Trophoblast cell (in vitro differentiated cells and primary cell): ENCODE measurements around the gene NOLC1.

ENCODE experiments used
- DNase-seq, 2 donors: peaks; one replicate each; pipeline ENCODE4 v3.0.0-alpha.2; 2016
- H2AFZ ChIP-seq: 2 replicates; pipeline ENCODE4 v1.6.1; 2013; ENCODE audit warnings: low read length, moderate library complexity, mild to moderate bottlenecking; ENCODE audit not compliant: insufficient read depth, poor library complexity
- H2AK5ac ChIP-seq: 2 replicates; pipeline ENCODE4 v1.6.1; 2013; ENCODE audit warnings: mild to moderate bottlenecking, low read length
- H2BK120ac ChIP-seq: 2 replicates; pipeline ENCODE4 v1.6.1; 2013; ENCODE audit warnings: low read length, mild to moderate bottlenecking, moderate library complexity; ENCODE audit not compliant: insufficient read depth, poor library complexity
- H2BK12ac ChIP-seq: 2 replicates; pipeline ENCODE4 v1.6.1; 2013; ENCODE audit warnings: mild to moderate bottlenecking, low read length, moderate library complexity
- H2BK5ac ChIP-seq: 2 replicates; pipeline ENCODE4 v1.6.1; 2013; ENCODE audit warnings: low read length, low read depth, moderate library complexity, mild to moderate bottlenecking; ENCODE audit not compliant: poor library complexity
- H3K14ac ChIP-seq: 2 replicates; pipeline ENCODE4 v1.6.1; 2013; ENCODE audit warnings: mild to moderate bottlenecking, low read length
- H3K18ac ChIP-seq: 2 replicates; pipeline ENCODE4 v1.6.1; 2013; ENCODE audit warnings: mild to moderate bottlenecking, low read length
- H3K23ac ChIP-seq: 2 replicates; pipeline ENCODE4 v1.6.1; 2013; ENCODE audit warnings: low read length
- H3K27ac ChIP-seq: 2 replicates; pipeline ENCODE4 v1.5.1; 2013; ENCODE audit warnings: low read depth, mild to moderate bottlenecking, inconsistent platforms, low read length, moderate library complexity
- H3K27me3 ChIP-seq: 2 replicates; pipeline ENCODE4 v1.6.1; 2013; ENCODE audit warnings: inconsistent platforms, mild to moderate bottlenecking, low read length, moderate library complexity; ENCODE audit not compliant: insufficient read depth
- H3K36me3 ChIP-seq, 2 experiments: 1 replicate in 1 of 2; 2 replicates in 1 of 2; pipeline ENCODE4 v1.6.1; 2013; ENCODE audit warnings: low read length in 2 of 2, mild to moderate bottlenecking in 2 of 2, moderate library complexity in 1 of 2; ENCODE audit not compliant: insufficient read depth in 2 of 2, control insufficient read depth in 1 of 2
- H3K4ac ChIP-seq: 2 replicates; pipeline ENCODE4 v1.6.1; 2013; ENCODE audit warnings: low read depth, mild to moderate bottlenecking, low read length, moderate library complexity
- H3K4me1 ChIP-seq, 2 experiments: 1 replicate in 1 of 2; 2 replicates in 1 of 2; pipeline ENCODE4 v1.6.1; 2013; ENCODE audit warnings: low read length in 2 of 2, mild to moderate bottlenecking in 2 of 2, moderate library complexity in 1 of 2; ENCODE audit not compliant: insufficient read depth in 2 of 2, control insufficient read depth in 1 of 2
- H3K4me2 ChIP-seq: 2 replicates; pipeline ENCODE4 v1.6.1; 2013; ENCODE audit warnings: inconsistent platforms, mild to moderate bottlenecking, low read length, moderate library complexity
- H3K4me3 ChIP-seq: 2 replicates; pipeline ENCODE4 v1.5.1; 2013; ENCODE audit warnings: mild to moderate bottlenecking, low read depth, low read length, inconsistent platforms
- H3K79me1 ChIP-seq: one replicate; pipeline ENCODE4 v1.6.1; 2013; ENCODE audit warnings: low read length
- H3K79me2 ChIP-seq: 2 replicates; pipeline ENCODE4 v1.6.1; 2013; ENCODE audit warnings: low read length, mild to moderate bottlenecking; ENCODE audit not compliant: control insufficient read depth, insufficient read depth, poor library complexity
- H3K9ac ChIP-seq: 2 replicates; pipeline ENCODE4 v1.6.1; 2013; ENCODE audit warnings: mild to moderate bottlenecking, low read length
- H3K9me3 ChIP-seq: 2 replicates; pipeline ENCODE4 v1.6.1; 2013; ENCODE audit warnings: low read depth, mild to moderate bottlenecking, control low read depth, inconsistent platforms, low read length; ENCODE audit not compliant: insufficient read depth
- H4K12ac ChIP-seq: 2 replicates; pipeline ENCODE4 v1.6.1; 2013; ENCODE audit warnings: low read depth, mild to moderate bottlenecking, low read length, moderate library complexity
- H4K8ac ChIP-seq: 2 replicates; pipeline ENCODE4 v1.6.1; 2013; ENCODE audit warnings: low read depth, mild to moderate bottlenecking, low read length, moderate library complexity
- H4K91ac ChIP-seq: one replicate; pipeline ENCODE4 v1.6.1; 2013; ENCODE audit warnings: low read depth, mild to moderate bottlenecking, low read length, moderate library complexity
- WGBS: extraction: QIAGEN DNeasy Blood & Tissue Kit; methylation state at CpG from one replicate; pipeline ENCODE4 v1.1.7; 2013; ENCODE audit warnings: missing lambda C conversion rate; ENCODE audit not compliant: insufficient read length, insufficient coverage; ENCODE audit errors: extremely low coverage; 5-methylcytosine and 5-hydroxymethylcytosine counted together

The NOLC1 gene

GRCh38 chr10:102132193-102132562 is 20.0 kb upstream of the NOLC1 start:
- Histone ChIP-seq H3K27ac (no peak overlapping the region), H4K91ac (no peak overlapping the region), H3K23ac (no peak overlapping the region), H3K14ac (no peak overlapping the region), H2AK5ac (no peak overlapping the region), H3K79me1 (peaks cover 15% of the 10 kb centered on the region), H2AFZ (peak overlapping the region; percentile 14), H3K9ac (no peak overlapping the region), H3K4me1 (peaks cover 12 to 13% of the 10 kb centered on the region in 2 experiments), H2BK5ac (no peak overlapping the region), H3K4ac (no peak overlapping the region), H3K4me2 (peak overlapping the region; percentile 81), H3K9me3 (no peaks in the 10 kb centered on the region), H3K4me3 (no peak overlapping the region), H3K27me3 (no peaks in the 10 kb centered on the region), H2BK12ac (no peak overlapping the region), H2BK120ac (no peak overlapping the region), H3K36me3 (no peaks in the 10 kb centered on the region), H4K12ac (no peak overlapping the region), H4K8ac (peak overlapping the region; percentile 6), H3K18ac (no peak overlapping the region), H3K79me2 (peaks cover 28% of the 10 kb centered on the region)
- no CpG with 5 or more reads among the region's 8 CpGs for WGBS
- no peak for DNase-seq

GRCh38 chr10:102132563-102133372 is 19.4 kb upstream of the NOLC1 start, which contains the start of gene PPRC1:
TSS of gene PPRC1 (plus strand) at chr10:102133040. CDS start at chr10:102133069, 29 bp downstream.
- WGBS = no CpG with 5 or more reads among the region's 64 CpGs

GRCh38 chr10:102133373-102134195 is 18.6 kb upstream of the NOLC1 start:
- Histone ChIP-seq H3K18ac (peak overlapping the region; percentile 76), H2BK5ac (peak overlapping the region; percentile 66), H2BK12ac (no peak overlapping the region), H3K9ac (peak overlapping the region; percentile 93), H3K4ac (peak overlapping the region; percentile 95), H3K9me3 (no peaks in the 10 kb centered on the region), H2AK5ac (peak overlapping the region; percentile 82), H3K27ac (peak overlapping the region; percentile 75), H3K79me1 (peaks cover 10% of the 10 kb centered on the region), H3K4me3 (peak overlapping the region; percentile 96), H4K8ac (peak overlapping the region; percentile 83), H3K4me1 (peaks cover 4 to 9% of the 10 kb centered on the region in 2 experiments), H3K36me3 (peaks cover 10 to 11% of the 10 kb centered on the region in 2 experiments), H3K4me2 (peak overlapping the region; percentile 81), H2AFZ (peak overlapping the region; percentile 81), H4K91ac (peak overlapping the region; percentile 90), H3K27me3 (no peaks in the 10 kb centered on the region), H4K12ac (peak overlapping the region; percentile 83), H3K14ac (peak overlapping the region; percentile 95), H3K79me2 (peaks cover 28% of the 10 kb centered on the region), H2BK120ac (peak overlapping the region; percentile 87), H3K23ac (peak overlapping the region; percentile 25)
- WGBS = no CpG with 5 or more reads among the region's 48 CpGs
- DNase-seq = peak; percentile 72 to 78

More at GRCh38 chr10:102132563-102133372, 19.4 kb upstream of the NOLC1 start, which contains the start of gene PPRC1:
- H3K9me3 ChIP-seq = no peaks in the 10 kb centered on the region
- peak within 1 kb of the TSS; percentile 25 for H3K23ac ChIP-seq
- peak within 1 kb of the TSS; percentile 81 for H2AFZ ChIP-seq
- H3K27me3 ChIP-seq = no peaks in the 10 kb centered on the region
- peaks cover 7 to 11% of the 10 kb centered on the region in 2 experiments for H3K4me1 ChIP-seq
- peak within 1 kb of the TSS; percentile 87 for H2BK120ac ChIP-seq
- peak within 1 kb of the TSS; percentile 96 for H3K4me3 ChIP-seq
- peak; percentile 98 to 99 for DNase-seq
- H3K18ac ChIP-seq = peak within 1 kb of the TSS; percentile 76
- H3K4ac ChIP-seq = peak within 1 kb of the TSS; percentile 95
- peak within 1 kb of the TSS; percentile 75 for H3K27ac ChIP-seq
- H2BK5ac ChIP-seq = peak within 1 kb of the TSS; percentile 66
- H3K4me2 ChIP-seq = peak within 1 kb of the TSS; percentile 81
- peak within 1 kb of the TSS; percentile 83 for H4K8ac ChIP-seq
- peaks cover 2 to 3% of the 10 kb centered on the region in 2 experiments for H3K36me3 ChIP-seq
- peak within 1 kb of the TSS; percentile 90 for H4K91ac ChIP-seq
- H3K9ac ChIP-seq = peak within 1 kb of the TSS; percentile 93
- peaks cover 14% of the 10 kb centered on the region for H3K79me1 ChIP-seq
- peak within 1 kb of the TSS; percentile 82 for H2AK5ac ChIP-seq
- H2BK12ac ChIP-seq = no peak within 1 kb of the TSS
- peak within 1 kb of the TSS; percentile 83 for H4K12ac ChIP-seq
- H3K14ac ChIP-seq = peak within 1 kb of the TSS; percentile 95
- peaks cover 28% of the 10 kb centered on the region for H3K79me2 ChIP-seq

GRCh38 chr10:102134416-102134815 is 17.8 kb upstream of the NOLC1 start:
- H2BK120ac ChIP-seq = no peak overlapping the region
- no CpG with 5 or more reads among the region's 2 CpGs for WGBS
- DNase-seq = no peak

More at GRCh38 chr10:102134416-102134815, 17.8 kb upstream of the NOLC1 start:
- H3K14ac ChIP-seq = no peak overlapping the region
- no peak overlapping the region for H4K91ac ChIP-seq
- H3K36me3 ChIP-seq = peaks cover 18 to 19% of the 10 kb centered on the region in 2 experiments
- H3K4ac ChIP-seq = peak overlapping the region; percentile 95
- H3K23ac ChIP-seq = no peak overlapping the region
- H3K9ac ChIP-seq = no peak overlapping the region
- H2BK12ac ChIP-seq = no peak overlapping the region
- H3K4me2 ChIP-seq = peak overlapping the region; percentile 81
- no peak overlapping the region for H2BK5ac ChIP-seq
- H3K18ac ChIP-seq = no peak overlapping the region
- H2AFZ ChIP-seq = no peak overlapping the region
- no peak overlapping the region for H2AK5ac ChIP-seq
- H3K9me3 ChIP-seq = peaks cover 1% of the 10 kb centered on the region
- H3K79me2 ChIP-seq = peaks cover 28% of the 10 kb centered on the region
- H3K4me1 ChIP-seq = peaks cover 4 to 9% of the 10 kb centered on the region in 2 experiments
- H3K27me3 ChIP-seq = no peaks in the 10 kb centered on the region
- H3K27ac ChIP-seq = no peak overlapping the region
- H3K4me3 ChIP-seq = no peak overlapping the region
- no peak overlapping the region for H4K12ac ChIP-seq
- H4K8ac ChIP-seq = no peak overlapping the region
- peaks cover 10% of the 10 kb centered on the region for H3K79me1 ChIP-seq
